NCI-H2227 (cell line): ENCODE results near the gene FBXW11.

ENCODE experiments used
- DNase-seq: peaks from one replicate; lab custom pipeline; 2025; ENCODE audit not compliant: unreplicated experiment; lab: John Stamatoyannopoulos, UW

FBXW11 gene

DNA sequence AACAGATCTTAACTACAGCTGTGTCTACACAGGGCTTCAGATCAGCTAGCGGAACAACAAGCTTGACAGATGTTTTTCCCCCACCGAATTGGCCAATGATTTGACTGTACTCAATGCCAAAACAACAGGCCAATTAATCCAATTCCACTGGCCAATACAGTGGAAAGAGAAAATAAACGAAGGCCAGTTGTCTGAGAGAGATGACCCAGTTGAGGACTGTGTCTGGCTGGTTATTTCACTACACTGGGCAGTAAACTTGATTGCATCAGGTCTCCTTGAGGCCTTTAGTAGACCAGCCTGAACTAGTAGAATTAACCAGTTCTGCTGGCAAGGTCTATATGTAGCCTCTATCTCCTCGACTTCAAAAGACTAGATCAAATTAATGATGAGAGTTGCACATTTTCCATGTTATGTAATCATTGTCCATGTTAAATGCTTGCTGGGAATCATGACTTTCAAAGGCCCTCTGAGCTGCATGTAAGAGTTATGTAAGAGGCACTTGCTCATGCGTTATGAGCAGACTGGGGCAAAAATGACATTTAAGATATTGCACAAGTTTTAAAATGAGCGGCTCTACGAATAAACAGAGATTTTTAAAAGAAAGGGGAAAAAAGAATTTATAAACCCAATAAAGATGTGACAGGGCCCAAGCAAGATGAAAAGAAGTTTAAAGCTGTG, 192.5 kb downstream of the FBXW11 start:
- no peak for DNase-seq

DNA sequence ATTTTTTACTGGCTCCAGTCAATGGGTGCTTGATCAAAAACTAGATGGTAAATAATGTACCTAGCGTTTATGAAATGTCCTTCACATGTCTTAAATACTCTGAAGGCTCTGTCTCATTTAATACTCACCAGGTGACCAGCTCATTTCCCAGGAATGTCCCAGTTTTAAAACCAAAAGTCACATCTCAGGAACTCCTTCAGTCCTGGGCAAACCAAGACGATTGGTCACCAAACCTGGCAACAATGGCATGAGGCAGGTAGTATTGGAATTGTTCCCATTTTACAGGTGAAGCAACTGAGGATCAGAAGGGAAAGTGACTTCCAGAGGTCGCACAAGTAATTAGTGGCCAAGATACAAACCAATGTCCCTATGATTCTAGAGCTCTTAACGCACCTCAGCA, 193.2 kb downstream of the FBXW11 start:
- DNase-seq: no peak
